ENCODE results near the gene PPP2CA.
A peak's percentile ranks its signal among the peaks of the same experiment; 100 is the strongest.
"Not testable (repeated sequence)": the region's sequence is repeated elsewhere in the genome, so short reads cannot be mapped to it uniquely, and the experiment has no call there.

The PPP2CA gene

DNA sequence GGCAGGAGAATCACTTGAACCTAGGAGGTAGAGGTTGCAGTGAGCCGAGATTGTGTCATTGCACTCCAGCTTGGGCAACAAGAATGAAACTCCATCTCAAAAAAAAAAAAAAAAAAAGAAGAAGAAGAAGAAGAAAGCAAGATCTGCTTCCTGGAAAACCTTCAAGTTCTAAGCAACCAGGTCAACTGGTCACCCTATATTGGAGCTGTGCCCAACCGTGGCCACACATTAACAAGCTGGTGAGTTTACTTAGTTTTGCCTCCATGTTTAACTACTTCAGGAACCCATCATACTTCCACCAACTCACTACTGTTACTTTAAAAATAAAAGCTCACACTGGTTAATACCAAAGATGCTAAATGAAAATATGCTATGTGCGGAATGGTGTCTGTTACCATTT lies 36.8 kb downstream of the PPP2CA start:
- no peak for DNase-seq (ENCODE audit: low read depth)

DNA sequence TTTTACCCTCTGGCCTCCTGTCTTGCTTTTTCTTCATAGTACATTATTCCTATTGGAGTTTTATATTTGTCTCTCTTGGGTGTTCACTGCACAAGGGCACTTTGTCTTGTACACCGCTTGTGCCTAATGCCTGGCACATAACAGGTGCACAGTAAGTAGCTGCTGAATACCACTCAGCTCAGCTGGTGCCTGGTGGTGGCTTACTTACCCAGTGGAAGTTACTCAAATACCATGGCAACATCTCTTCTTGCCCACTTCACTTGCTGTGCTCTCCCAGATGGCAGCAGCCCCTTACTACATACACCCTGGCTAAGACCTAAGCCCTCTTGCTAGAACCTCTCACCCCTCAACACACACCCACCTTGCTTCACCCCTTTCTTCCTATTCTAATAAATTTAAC lies 37.8 kb downstream of the PPP2CA start:
- DNase-seq (ENCODE audit: low read depth) = no peak

GRCh38 chr5:134184155-134185135 lies 41.4 kb downstream of the PPP2CA start:
- peak; percentile 49 for DNase-seq (ENCODE audit: low read depth)

DNA sequence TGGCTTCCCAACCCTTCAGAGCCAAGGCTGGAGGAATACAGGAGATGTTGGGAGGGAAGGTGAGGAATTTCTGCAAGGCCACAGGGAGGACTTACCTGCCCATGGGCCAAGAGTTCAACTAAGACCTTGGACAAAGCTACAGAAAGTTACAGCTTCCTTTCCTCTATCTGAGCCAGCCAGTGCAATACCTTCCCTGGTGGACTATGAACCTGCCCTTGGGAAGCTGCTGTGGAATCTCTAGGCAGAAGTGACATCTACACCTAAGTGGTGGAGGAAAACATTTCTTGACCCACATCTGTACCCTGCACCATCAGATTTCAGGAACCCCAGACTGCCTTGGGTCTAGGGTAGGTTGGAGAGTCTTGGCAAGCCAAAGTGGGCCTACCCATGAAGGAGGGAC lies 42.4 kb downstream of the PPP2CA start:
- no peak for DNase-seq (ENCODE audit: low read depth)

DNA sequence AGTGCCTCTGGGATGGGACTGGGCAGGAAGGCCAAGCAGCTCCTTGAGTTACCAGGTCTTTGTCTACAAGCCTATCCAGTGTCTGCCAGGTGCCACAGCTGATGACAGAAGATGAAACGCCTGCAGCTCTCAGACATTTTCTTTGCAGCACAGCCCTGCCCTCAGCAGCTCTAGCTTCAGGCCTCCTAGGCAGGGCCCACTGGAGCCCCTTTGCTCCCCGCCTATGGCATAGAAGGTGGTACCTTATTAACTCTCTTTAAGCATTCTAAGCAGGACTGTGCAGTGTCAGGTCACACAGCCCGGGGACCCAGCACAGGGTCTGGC lies 47.8 kb downstream of the PPP2CA start:
- no peak for DNase-seq (ENCODE audit: low read depth)

- no peak for DNase-seq (ENCODE audit: low read depth)
These were observed 48.3 kb downstream of the PPP2CA start for GRCh38 chr5:134177369-134178095.

GRCh38 chr5:134176511-134177368 lies 49.1 kb downstream of the PPP2CA start, which contains the start of gene SKP1:
Gene SKP1 (minus strand): TSS chr5:134176950. CDS start chr5:134174022, 2,928 bp downstream.
- peak; percentile 77 for DNase-seq (ENCODE audit: low read depth)

DNA sequence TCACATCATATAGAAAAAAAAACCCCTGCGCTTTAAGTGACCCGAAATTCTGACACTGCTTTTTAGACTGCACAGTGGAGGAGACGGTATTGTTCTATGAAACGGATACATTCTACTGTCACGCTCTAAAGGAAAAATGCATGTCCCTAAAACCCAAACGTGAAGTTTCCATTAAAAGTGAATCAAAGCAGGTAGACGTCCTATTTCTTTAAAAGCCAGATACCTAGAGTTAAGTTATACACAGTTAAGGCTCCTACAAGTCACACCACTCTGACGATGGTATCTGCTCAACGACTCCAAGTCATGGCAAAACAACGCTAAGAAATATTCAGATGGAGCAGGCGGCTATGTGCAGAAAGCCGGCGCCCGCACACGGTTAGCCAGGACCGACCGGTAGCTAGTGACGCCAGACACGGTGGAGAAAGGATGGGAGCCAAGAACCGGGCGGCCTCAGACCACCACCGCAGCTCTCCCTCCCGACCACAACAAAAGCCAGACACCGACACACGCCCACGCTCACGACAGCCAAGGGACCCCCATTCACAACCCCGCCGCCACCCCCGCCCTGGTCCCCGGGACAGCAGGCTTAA lies 49.9 kb downstream of the PPP2CA start:
- peak; percentile 11 for DNase-seq (ENCODE audit: low read depth)

DNA sequence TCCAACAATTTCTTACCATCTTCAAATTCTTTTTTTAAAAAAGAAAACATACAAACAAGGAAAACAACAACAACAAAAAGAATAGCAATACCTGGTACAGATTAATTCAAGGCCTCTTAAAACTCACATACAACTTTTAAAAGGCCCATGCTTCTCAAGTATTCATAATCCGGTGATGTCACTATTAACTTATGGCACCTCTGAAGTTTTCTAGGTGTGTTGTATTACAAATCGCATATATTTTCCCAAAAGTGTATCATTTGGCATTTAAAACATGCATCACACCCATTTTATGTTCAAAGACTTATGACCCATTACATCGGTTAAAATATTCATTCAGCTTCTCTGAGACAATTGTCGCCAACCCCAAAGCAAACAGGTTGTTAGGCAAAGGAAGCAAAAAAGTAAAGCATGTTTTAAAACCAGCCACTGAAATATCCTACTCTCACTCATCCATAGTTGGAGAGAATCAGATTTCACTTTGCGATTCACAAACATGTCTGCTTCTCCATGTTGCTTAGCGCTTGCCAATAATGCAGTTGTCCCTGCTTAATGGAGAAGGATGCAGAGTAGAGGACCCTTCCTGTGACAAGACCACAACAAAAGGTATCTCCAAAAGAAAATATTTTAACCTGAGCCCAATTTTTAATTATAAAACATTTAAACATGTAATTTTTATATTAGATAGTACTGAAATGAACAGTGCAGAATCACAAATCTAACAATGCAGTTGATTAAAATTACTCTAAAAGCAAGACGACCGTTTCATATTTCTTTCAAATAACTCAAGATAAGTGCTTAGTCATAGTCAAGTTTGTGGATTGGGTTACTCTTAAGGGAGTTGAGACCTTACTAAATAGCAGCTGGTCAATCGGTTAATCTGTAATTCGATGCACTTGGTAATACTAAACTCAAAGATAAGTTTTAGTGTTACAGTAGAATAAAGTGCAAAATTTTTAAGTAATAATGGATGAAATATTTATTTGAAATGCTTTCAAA lies 50.7 kb downstream of the PPP2CA start:
- DNase-seq (ENCODE audit: low read depth) = no peak

- no peak for DNase-seq (ENCODE audit: low read depth)
These were observed 53.9 kb downstream of the PPP2CA start for GRCh38 chr5:134171972-134172371.

GRCh38 chr5:134162592-134162991 lies 63.3 kb downstream of the PPP2CA start:
- DNase-seq (ENCODE audit: low read depth) = no peak

DNA sequence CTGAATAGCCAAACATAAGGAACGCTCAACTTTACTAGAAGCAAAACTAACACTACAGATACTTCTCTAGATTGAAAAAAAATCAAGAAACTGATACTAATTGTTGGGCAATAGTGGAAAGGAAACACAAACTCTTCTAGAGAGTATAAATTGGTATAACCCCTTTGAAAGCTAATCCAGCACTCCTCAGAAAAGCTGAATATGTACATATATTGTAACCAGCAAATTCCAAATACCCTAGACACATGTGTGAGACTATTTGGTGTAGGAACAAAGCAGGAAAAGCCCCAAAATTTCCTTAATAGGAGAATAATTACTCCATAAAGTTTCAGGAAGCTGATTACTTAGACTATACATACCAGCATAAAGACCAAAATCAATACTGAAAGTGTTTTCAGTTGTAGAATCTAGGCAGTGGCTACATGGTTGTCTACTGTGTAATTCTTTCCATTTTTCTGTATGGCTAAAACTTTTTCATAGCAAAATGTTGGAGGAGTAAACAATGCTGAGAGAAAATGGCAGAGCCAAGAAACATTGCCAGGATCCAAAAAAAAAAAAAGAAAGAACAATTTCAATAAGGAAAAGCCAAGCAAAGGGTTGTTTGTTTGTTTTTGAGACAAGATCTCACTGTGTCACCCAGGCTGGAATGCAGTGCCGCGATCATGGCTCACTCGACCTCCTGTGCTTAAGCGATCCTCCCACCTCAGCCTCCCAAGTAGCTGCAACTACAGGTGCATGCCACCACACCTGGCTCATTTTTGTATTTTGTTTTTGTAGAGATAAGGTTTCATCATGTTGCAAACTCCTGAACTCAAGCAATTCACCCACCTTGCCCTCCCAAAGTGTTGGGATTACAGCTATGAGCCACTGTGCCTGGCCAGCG lies 64.1 kb downstream of the PPP2CA start:
- no peak for DNase-seq (ENCODE audit: low read depth)

GRCh38 chr5:134153657-134154056 lies 72.2 kb downstream of the PPP2CA start:
- no peak for DNase-seq (ENCODE audit: low read depth)

DNA sequence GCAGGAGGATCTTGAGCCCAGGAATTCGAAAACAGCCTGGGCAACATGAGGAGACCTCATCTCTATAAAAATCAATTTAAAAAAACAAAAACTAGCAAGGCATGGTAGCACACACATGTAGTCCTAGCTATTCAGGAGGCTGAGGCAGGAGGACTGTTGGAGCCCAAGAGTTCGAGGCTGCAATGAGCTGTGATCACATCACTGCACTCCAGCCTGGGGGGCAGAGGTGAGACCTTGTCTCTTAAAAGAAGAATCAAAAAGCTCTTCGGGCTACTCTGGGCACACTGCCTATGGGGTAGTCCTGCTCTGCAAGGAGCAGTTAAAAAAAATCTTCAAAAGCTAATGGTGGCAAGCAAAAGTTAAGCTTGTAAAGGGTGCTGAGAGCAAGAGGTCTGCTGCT lies 72.6 kb downstream of the PPP2CA start:
- no peak for DNase-seq (ENCODE audit: low read depth)

DNA sequence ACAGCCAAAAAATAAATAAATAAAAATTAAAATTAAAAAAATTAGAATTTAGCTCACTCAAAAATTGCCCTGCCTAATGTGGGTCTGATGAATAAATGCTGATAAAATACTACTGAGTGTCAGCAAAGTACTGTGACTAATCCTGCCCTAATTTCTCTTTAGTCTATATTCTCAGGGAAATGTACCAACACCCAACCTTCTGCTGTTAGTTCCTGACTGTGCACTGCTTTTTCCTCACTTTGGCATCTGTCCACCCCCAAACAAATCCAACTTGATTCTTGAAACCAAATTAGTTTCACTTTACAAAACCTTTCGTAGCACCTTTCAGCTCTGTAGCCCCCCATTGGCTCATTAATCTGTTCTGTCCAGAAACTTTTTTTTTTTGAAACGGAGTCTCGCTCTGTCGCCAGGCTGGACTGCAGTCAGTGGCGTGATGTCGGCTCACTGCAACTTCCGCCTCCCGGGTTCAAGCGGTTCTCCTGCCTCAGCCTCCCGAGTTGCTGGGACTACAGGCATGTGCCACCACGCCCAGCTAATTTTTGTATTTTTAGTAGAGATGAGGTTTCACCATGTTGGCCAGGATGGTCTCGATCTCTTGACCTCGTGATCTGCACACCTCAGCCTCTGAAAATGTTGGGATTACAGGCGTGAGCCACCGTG lies 73.6 kb downstream of the PPP2CA start:
- DNase-seq (ENCODE audit: low read depth) = not testable (repeated sequence)

- DNase-seq (ENCODE audit: low read depth) = no peak
These were observed 74.2 kb downstream of the PPP2CA start for GRCh38 chr5:134151723-134152122.

- no peak for DNase-seq (ENCODE audit: low read depth)
These were observed 76.1 kb downstream of the PPP2CA start for GRCh38 chr5:134149571-134150303.

DNA sequence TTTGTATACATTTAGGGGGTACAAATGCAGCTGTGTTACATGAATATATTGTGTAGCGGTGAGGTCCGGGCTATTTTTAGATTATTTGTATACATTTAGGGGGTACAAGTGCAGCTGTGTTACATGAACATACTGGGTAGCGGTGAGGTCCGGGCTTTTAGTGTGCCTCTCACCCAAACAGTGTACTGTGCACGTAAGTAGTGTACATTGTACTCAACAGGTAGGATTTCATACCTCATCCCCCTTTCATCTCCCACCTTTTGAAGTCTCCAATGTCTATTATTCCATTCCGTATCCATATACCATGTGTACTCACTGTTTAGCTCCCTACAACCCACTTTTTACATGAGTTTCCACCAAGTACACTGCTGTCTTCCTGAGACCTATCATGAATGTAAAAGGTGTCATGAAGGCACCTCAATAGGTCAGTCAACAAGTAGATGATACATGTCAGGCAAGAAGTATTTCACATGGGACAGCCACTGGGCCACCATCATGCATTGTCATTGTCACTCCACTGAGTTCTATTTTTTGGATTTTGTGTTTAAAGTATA lies 76.8 kb downstream of the PPP2CA start:
- DNase-seq (ENCODE audit: low read depth) = no peak

All from stimulated activated CD8-positive, alpha-beta memory T cell treated with anti-CD3 and anti-CD28 coated beads, Interleukin-12 subunit alpha, Interleukin-12 subunit beta, amount 100 ng/mL, for 1 hour (primary cell).